Measurements from ENCODE around the gene FLOT2. TPM values are rescaled to one million over a fixed set of nuclear protein-coding genes. Genes with fewer than 3 reads are reported as not detected.

Gene FLOT2
- total and polyA plus RNA-seq, 10 of the 15 experiments (the other 5 are each of a cell fraction or from before 2014, with no cell fraction given), result 56.8 to 302 (median 149) TPM

DNA sequence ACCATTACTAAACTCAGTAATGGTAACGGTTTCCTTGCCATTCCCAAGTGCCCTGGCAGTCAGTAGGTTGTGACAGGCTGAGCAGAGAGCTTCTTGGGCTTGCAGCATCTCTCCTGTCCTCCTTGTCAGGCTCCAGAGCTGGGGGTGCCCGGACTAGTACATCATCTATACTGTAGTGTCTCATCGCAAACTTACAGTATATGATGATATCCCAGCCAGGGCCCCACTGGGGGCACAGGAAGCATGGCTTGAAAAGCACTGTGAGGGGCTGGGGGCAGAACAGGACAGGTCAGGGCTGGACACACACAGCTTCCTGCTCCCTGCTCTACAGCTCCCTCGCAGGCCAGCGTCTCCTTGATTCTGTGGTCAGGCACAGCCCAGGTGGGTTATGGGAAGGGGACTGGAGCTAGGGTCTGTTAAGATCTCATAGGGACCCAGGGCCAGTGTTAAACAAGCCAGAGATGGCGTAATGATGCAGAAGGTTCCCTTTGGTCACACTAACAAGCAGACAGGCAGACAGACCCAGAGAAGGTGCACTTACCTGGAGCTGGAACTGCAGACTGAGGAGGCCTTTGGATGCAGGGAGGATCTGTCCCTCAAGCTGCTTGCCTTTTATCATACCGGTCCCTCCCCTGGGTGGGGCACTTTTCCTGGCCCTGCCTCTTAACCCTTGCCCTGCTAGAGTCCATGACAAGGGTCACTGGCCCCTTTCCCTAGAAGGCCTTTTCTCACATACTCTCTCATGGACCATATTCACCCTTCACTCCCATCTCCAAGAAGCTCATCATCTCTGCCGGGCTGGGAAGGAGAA is 35.9 kb downstream of the FLOT2 start:
- peaks cover 14% of the 10 kb centered on the region for H3K4me1 ChIP-seq (ENCODE audit: control insufficient read depth, insufficient read depth, low read length)
- in situ Hi-C loops (cut with MboI), result no loop called here
- H3K4me2 ChIP-seq (ENCODE audit: control insufficient read depth, insufficient read depth), result no peak overlapping the region
- intact Hi-C loops (cut with micrococcal nuclease; ENCODE audit: unreplicated experiment), result no loop called here
- RAD21 ChIA-PET (ENCODE audit: unreplicated experiment), result interaction anchor here (0.6 to 1.1 kb wide), 2 partner anchors 31 to 107 kb away, joined by 4 read pairs; no protein-coding TSS in a partner anchor
- ATAC-seq (no peak), DNase-seq (ENCODE audit: low read depth, low spot score) (no peak), FAIRE-seq (no peak)
- no peak overlapping the region for H2AFZ ChIP-seq (ENCODE audit: control insufficient read depth, low read depth, low read length)
- no peak overlapping the region for H3K27ac ChIP-seq (ENCODE audit: control insufficient read depth, insufficient read depth)
- no peaks in the 10 kb centered on the region for H3K27me3 ChIP-seq (replicated peaks in 1 of 2; ENCODE audit: control insufficient read depth in 2 of 2, insufficient read depth in 2 of 2, low read length in 1 of 2)
- CTCF ChIA-PET, result interaction anchor here (0.7 to 0.8 kb wide), 2 partner anchors 34 to 39 kb away, joined by 3 read pairs; no protein-coding TSS in a partner anchor
- H3K4me3 ChIP-seq, result no peak overlapping the region
- no peaks in the 10 kb centered on the region for H4K20me1 ChIP-seq (ENCODE audit: control insufficient read depth, insufficient read depth)
- SMC1A ChIA-PET (ENCODE audit: uncharacterized antibody, unreplicated experiment), result interaction anchor here (0.7 to 1.7 kb wide), 3 partner anchors 10 to 98 kb away, joined by 3 to 5 read pairs (median 4); no protein-coding TSS in a partner anchor
- BruUV-seq (replicated peaks), result no TSS peak
- POLR2A ChIA-PET, result interaction anchor here (0.5 to 1.2 kb wide), 3 partner anchors 37 to 53 kb away, joined by 5 to 7 read pairs (median 6); no protein-coding TSS in a partner anchor
- peaks cover 10 to 16% of the 10 kb centered on the region in 2 experiments; a peak in 3 of 4 replicates for H3K36me3 ChIP-seq (ENCODE audit: control insufficient read depth in 2 of 2, insufficient read depth in 2 of 2, low read length in 1 of 2)
- H3K9ac ChIP-seq (ENCODE audit: control insufficient read depth, insufficient read depth, low read length), result no peak overlapping the region
- H3K79me2 ChIP-seq (ENCODE audit: control insufficient read depth, insufficient read depth, low read length), result no peaks in the 10 kb centered on the region
- no peaks in the 10 kb centered on the region for H3K9me3 ChIP-seq (replicated peaks; ENCODE audit: control insufficient read depth, insufficient read depth, low read length)
- WGBS (ENCODE audit: insufficient coverage, insufficient replicate concordance, low lambda C conversion rate, missing lambda C conversion rate), result 77% methylated on average over 8 of the region's 8 CpGs
- TF ChIP-seq POLR2A (IDR thresholded peaks at IDR 0.05; ENCODE audit: low read depth, low read length) (no peak), PAX5 (IDR thresholded peaks at IDR 0.05; ENCODE audit: borderline replicate concordance, low read depth, low read length) (no peak), STAT3 (IDR thresholded peaks at IDR 0.05; ENCODE audit: low read depth, low read length) (no peak), BCL11A (IDR thresholded peaks at IDR 0.05; ENCODE audit: low read depth, low read length) (no peak), SUPT20H (IDR thresholded peaks at IDR 0.05; ENCODE audit: borderline replicate concordance, control insufficient read depth, low read depth, low read length) (no peak), CEBPB (IDR thresholded peaks at IDR 0.05; ENCODE audit: borderline replicate concordance in 1 of 2, low read depth in 2 of 2, low read length in 2 of 2) (no peak), NR2F1 (conservative IDR thresholded peaks at IDR 0.05) (no peak), ZNF217 (IDR thresholded peaks at IDR 0.05) (no peak), CHD2 (IDR thresholded peaks at IDR 0.05; ENCODE audit: borderline replicate concordance, low read depth, low read length) (no peak), SMC3 (IDR thresholded peaks at IDR 0.05; ENCODE audit: borderline replicate concordance, low read length) (no peak)
- TF ChIP-seq, protein P1, sequence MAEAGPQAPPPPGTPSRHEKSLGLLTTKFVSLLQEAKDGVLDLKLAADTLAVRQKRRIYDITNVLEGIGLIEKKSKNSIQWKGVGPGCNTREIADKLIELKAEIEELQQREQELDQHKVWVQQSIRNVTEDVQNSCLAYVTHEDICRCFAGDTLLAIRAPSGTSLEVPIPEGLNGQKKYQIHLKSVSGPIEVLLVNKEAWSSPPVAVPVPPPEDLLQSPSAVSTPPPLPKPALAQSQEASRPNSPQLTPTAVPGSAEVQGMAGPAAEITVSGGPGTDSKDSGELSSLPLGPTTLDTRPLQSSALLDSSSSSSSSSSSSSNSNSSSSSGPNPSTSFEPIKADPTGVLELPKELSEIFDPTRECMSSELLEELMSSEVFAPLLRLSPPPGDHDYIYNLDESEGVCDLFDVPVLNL (IDR thresholded peaks at IDR 0.05; ENCODE audit: low read depth, low read length), result no peak
- TF ChIP-seq, protein P2, sequence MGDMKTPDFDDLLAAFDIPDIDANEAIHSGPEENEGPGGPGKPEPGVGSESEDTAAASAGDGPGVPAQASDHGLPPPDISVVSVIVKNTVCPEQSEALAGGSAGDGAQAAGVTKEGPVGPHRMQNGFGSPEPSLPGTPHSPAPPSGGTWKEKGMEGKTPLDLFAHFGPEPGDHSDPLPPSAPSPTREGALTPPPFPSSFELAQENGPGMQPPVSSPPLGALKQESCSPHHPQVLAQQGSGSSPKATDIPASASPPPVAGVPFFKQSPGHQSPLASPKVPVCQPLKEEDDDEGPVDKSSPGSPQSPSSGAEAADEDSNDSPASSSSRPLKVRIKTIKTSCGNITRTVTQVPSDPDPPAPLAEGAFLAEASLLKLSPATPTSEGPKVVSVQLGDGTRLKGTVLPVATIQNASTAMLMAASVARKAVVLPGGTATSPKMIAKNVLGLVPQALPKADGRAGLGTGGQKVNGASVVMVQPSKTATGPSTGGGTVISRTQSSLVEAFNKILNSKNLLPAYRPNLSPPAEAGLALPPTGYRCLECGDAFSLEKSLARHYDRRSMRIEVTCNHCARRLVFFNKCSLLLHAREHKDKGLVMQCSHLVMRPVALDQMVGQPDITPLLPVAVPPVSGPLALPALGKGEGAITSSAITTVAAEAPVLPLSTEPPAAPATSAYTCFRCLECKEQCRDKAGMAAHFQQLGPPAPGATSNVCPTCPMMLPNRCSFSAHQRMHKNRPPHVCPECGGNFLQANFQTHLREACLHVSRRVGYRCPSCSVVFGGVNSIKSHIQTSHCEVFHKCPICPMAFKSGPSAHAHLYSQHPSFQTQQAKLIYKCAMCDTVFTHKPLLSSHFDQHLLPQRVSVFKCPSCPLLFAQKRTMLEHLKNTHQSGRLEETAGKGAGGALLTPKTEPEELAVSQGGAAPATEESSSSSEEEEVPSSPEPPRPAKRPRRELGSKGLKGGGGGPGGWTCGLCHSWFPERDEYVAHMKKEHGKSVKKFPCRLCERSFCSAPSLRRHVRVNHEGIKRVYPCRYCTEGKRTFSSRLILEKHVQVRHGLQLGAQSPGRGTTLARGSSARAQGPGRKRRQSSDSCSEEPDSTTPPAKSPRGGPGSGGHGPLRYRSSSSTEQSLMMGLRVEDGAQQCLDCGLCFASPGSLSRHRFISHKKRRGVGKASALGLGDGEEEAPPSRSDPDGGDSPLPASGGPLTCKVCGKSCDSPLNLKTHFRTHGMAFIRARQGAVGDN (IDR thresholded peaks at IDR 0.05), result no peak
- TF ChIP-seq, protein P3, sequence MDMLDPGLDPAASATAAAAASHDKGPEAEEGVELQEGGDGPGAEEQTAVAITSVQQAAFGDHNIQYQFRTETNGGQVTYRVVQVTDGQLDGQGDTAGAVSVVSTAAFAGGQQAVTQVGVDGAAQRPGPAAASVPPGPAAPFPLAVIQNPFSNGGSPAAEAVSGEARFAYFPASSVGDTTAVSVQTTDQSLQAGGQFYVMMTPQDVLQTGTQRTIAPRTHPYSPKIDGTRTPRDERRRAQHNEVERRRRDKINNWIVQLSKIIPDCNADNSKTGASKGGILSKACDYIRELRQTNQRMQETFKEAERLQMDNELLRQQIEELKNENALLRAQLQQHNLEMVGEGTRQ (IDR thresholded peaks at IDR 0.05; ENCODE audit: borderline replicate concordance, low read depth, low read length), result no peak
- TF ChIP-seq, protein P4, sequence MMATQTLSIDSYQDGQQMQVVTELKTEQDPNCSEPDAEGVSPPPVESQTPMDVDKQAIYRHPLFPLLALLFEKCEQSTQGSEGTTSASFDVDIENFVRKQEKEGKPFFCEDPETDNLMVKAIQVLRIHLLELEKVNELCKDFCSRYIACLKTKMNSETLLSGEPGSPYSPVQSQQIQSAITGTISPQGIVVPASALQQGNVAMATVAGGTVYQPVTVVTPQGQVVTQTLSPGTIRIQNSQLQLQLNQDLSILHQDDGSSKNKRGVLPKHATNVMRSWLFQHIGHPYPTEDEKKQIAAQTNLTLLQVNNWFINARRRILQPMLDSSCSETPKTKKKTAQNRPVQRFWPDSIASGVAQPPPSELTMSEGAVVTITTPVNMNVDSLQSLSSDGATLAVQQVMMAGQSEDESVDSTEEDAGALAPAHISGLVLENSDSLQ (IDR thresholded peaks at IDR 0.05), result no peak
- TF ChIP-seq, protein P5, sequence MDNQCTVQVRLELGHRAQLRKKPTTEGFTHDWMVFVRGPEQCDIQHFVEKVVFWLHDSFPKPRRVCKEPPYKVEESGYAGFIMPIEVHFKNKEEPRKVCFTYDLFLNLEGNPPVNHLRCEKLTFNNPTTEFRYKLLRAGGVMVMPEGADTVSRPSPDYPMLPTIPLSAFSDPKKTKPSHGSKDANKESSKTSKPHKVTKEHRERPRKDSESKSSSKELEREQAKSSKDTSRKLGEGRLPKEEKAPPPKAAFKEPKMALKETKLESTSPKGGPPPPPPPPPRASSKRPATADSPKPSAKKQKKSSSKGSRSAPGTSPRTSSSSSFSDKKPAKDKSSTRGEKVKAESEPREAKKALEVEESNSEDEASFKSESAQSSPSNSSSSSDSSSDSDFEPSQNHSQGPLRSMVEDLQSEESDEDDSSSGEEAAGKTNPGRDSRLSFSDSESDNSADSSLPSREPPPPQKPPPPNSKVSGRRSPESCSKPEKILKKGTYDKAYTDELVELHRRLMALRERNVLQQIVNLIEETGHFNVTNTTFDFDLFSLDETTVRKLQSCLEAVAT (IDR thresholded peaks at IDR 0.05), result no peak

Data from GM12878 (cell line).